Endothelial cell of umbilical vein (primary cell): ENCODE data around the gene CRB1. TPM values are rescaled to one million over a fixed set of nuclear protein-coding genes. Genes with fewer than 3 reads are reported as not detected.

ENCODE experiments used
- BruUV-seq: library from RNA; stranded (reverse); fragments of 400-500 nt; replicated peaks from 2 replicates; lab custom pipeline; 2021; lab: Mats Ljungman, UMichigan
- CTCF ChIA-PET: fragments of 300-600, 350-600 bp; sonication (Branson Sonifier 250); formaldehyde crosslinking; loops from one replicate; lab custom pipeline; 2021; ENCODE audit warnings: antibody characterized with exemption, inconsistent platforms; lab: Charles Lee
- POLR2A ChIA-PET: fragments of 300-600, 350-600 bp; sonication (Branson Sonifier 250); formaldehyde crosslinking; loops from one replicate; lab custom pipeline; 2021; ENCODE audit warnings: antibody characterized with exemption, inconsistent platforms; lab: Charles Lee
- DNase-seq: peaks from one replicate; pipeline ENCODE4 v3.0.0-alpha.2; 2011; ENCODE audit warnings: low read depth, low spot score
- FAIRE-seq: peaks from 2 replicates; lab custom pipeline; 2011; peaks lifted over from hg19 to GRCh38; lab: Jason Lieb, UNC
- H2AFZ ChIP-seq: 2 replicates; pipeline ENCODE4 v1.6.0; 2012; ENCODE audit warnings: low read depth, low read length, control low read depth, inconsistent platforms
- H3K27ac ChIP-seq: 2 replicates; pipeline ENCODE4 v1.5.1; 2011; ENCODE audit warnings: low read depth, mild to moderate bottlenecking, control low read depth, low read length, moderate library complexity; ENCODE audit not compliant: insufficient read depth
- H3K27me3 ChIP-seq, 2 experiments: 2 replicates each; pipeline versions ENCODE4 v1.6.0 to v1.6.1; 2011; ENCODE audit warnings: low read length in 2 of 2, mixed read lengths in 1 of 2; ENCODE audit not compliant: control insufficient read depth in 2 of 2, insufficient read depth in 2 of 2
- H3K36me3 ChIP-seq, 2 experiments: 2 replicates in 1 of 2; 3 replicates in 1 of 2; pipeline ENCODE4 v1.5.1; 2011; ENCODE audit warnings: low read length in 2 of 2, mild to moderate bottlenecking in 1 of 2, moderate library complexity in 1 of 2; ENCODE audit not compliant: control insufficient read depth in 2 of 2, insufficient read depth in 2 of 2; ENCODE audit errors: extremely low read depth in 1 of 2
- H3K4me1 ChIP-seq: 3 replicates; pipeline ENCODE4 v1.5.1; 2011; ENCODE audit warnings: mild to moderate bottlenecking, low read length; ENCODE audit not compliant: control insufficient read depth, insufficient read depth; ENCODE audit errors: extremely low read depth
- H3K4me2 ChIP-seq: 2 replicates; pipeline ENCODE4 v1.6.1; 2011; ENCODE audit warnings: low read length, control low read depth, mixed read lengths; ENCODE audit not compliant: insufficient read depth
- H3K4me3 ChIP-seq, 3 experiments: fragments of 200-600 bp in 1 of 3; sonication (generic), shearing (Covaris generic) in 1 of 3; replicated peaks in 1 of 3; 2 replicates each; pipeline ENCODE4 v1.5.1; 2011 to 2016; ENCODE audit warnings: control low read depth in 3 of 3, low read length in 3 of 3, mild to moderate bottlenecking in 2 of 3, inconsistent platforms in 1 of 3, low read depth in 1 of 3, moderate library complexity in 1 of 3; ENCODE audit not compliant: insufficient read depth in 1 of 3
- H3K79me2 ChIP-seq: 2 replicates; pipeline ENCODE4 v1.6.0; 2012; ENCODE audit warnings: low read length, inconsistent platforms; ENCODE audit not compliant: control insufficient read depth, insufficient read depth
- H3K9ac ChIP-seq: replicated peaks from 2 replicates; pipeline ENCODE3; 2011; ENCODE audit warnings: low read length, control low read depth; ENCODE audit not compliant: insufficient read depth; ENCODE audit errors: extremely low read depth
- H3K9me1 ChIP-seq: replicated peaks from 3 replicates; pipeline ENCODE4 v1.6.0; 2011; ENCODE audit warnings: mild to moderate bottlenecking, low read length; ENCODE audit not compliant: control insufficient read depth, insufficient read depth; ENCODE audit errors: extremely low read depth
- H3K9me3 ChIP-seq: replicated peaks from 2 replicates; pipeline ENCODE4 v1.5.1; 2012; ENCODE audit warnings: low read length, inconsistent platforms; ENCODE audit not compliant: control insufficient read depth, insufficient read depth
- H4K20me1 ChIP-seq: replicated peaks from 2 replicates; pipeline ENCODE3; 2011; ENCODE audit warnings: mild to moderate bottlenecking, low read length; ENCODE audit not compliant: control insufficient read depth, insufficient read depth; ENCODE audit errors: extremely low read depth
- EZH2 ChIP-seq: IDR thresholded peaks from 2 replicates; pipeline ENCODE4 v1.6.1; 2012; ENCODE audit warnings: borderline replicate concordance, low read depth, mild to moderate bottlenecking, moderate library complexity, low read length, inconsistent platforms; ENCODE audit not compliant: severe bottlenecking
- FOS ChIP-seq: IDR thresholded peaks from 2 replicates; pipeline ENCODE4 v1.6.1; 2011; ENCODE audit warnings: mild to moderate bottlenecking, low read length, moderate library complexity, borderline replicate concordance; ENCODE audit not compliant: insufficient read depth
- GATA2 ChIP-seq: IDR thresholded peaks from 2 replicates; pipeline ENCODE4 v1.7.0; 2011; ENCODE audit warnings: low read depth, mild to moderate bottlenecking, moderate library complexity, mixed read lengths, low read length; ENCODE audit not compliant: insufficient read length, insufficient read depth
- JUN ChIP-seq: IDR thresholded peaks from 2 replicates; pipeline ENCODE4 v1.6.1; 2011; ENCODE audit warnings: borderline replicate concordance, low read depth; ENCODE audit not compliant: insufficient read length, insufficient read depth
- MAX ChIP-seq: IDR thresholded peaks from 2 replicates; pipeline ENCODE4 v1.6.1; 2011; ENCODE audit not compliant: insufficient read depth, insufficient read length
- MYC ChIP-seq: IDR thresholded peaks from one replicate; pipeline ENCODE4 v1.6.1; 2011; ENCODE audit warnings: mild to moderate bottlenecking, low read depth, low read length
- POLR2A ChIP-seq: IDR thresholded peaks from 2 replicates; pipeline ENCODE4 v1.6.1; 2012; ENCODE audit warnings: low read depth, mild to moderate bottlenecking, control low read depth, low read length
- POLR2AphosphoS5 ChIP-seq: IDR thresholded peaks from 2 replicates; pipeline ENCODE4 v1.6.1; 2012; ENCODE audit warnings: low read depth, mild to moderate bottlenecking, control low read depth, low read length, moderate library complexity; ENCODE audit not compliant: insufficient read depth
- dilution Hi-C: fragments of 300-500 bp; cut with MboI; formaldehyde crosslinking; loops from one replicate; pipeline ENCODE4 v1.15.0; 2019; ENCODE audit warnings: low sequenced_read_pairs; ENCODE audit not compliant: extremely low pct_ligation_motif_present
- intact Hi-C: fragments of 100-400 bp; cut with micrococcal nuclease; formaldehyde crosslinking; loops from one replicate; pipeline ENCODE4 v1.10.0; 2022
- polyA plus RNA-seq, 4 experiments: library from polyadenylated mRNA; depleted of rRNA in 3 of 4; stranded (reverse) in 3 of 4; unstranded in 1 of 4; fragments of >200 nt; gene quantifications; 2 replicates each; pipeline versions ENCODE4 v1.2.1 to v1.2.3, GENCODE V29; 2011 to 2012; ENCODE audit warnings: missing spikeins in 1 of 4
- total RNA-seq: library from RNA; stranded (reverse); gene quantifications from 2 replicates; pipeline ENCODE4 v1.2.3, GENCODE V29; 2021
- TF ChIP-seq, protein P1 (sequence below), 2 donors: IDR thresholded peaks; 1 replicate in 1 of 2; 2 replicates in 1 of 2; pipeline ENCODE4 v1.5.1; 2011; ENCODE audit warnings: low read length in 2 of 2, mild to moderate bottlenecking in 2 of 2, moderate library complexity in 2 of 2, control low read depth in 1 of 2, inconsistent platforms in 1 of 2, low read depth in 1 of 2; ENCODE audit not compliant: insufficient read depth in 1 of 2; ENCODE audit errors: extremely low read depth in 1 of 2

CRB1 gene
- total and polyA plus RNA-seq, 2 donors (not counting 3 experiments of a cell fraction or from before 2014, with no cell fraction given) = not detected

GRCh38 chr1:197342669-197343068, 74.6 kb downstream of the CRB1 start:
- dilution Hi-C loops = no loop called here
- no peak for FAIRE-seq
- POLR2A ChIA-PET = no interaction called here

More at GRCh38 chr1:197342669-197343068, 74.6 kb downstream of the CRB1 start:
- Histone ChIP-seq H3K36me3 (no peaks in the 10 kb centered on the region), H3K4me1 (no peaks in the 10 kb centered on the region), H3K4me2 (no peak overlapping the region), H4K20me1 (no peaks in the 10 kb centered on the region), H3K79me2 (no peaks in the 10 kb centered on the region), H2AFZ (no peak overlapping the region), H3K9me3 (no peaks in the 10 kb centered on the region), H3K27ac (no peak overlapping the region), H3K27me3 (peaks cover 1 to 2% of the 10 kb centered on the region in 2 experiments), H3K9ac (no peak overlapping the region), H3K9me1 (no peaks in the 10 kb centered on the region), H3K4me3 (no peak overlapping the region)
- TF ChIP-seq POLR2A (no peak), EZH2 (no peak), POLR2AphosphoS5 (no peak), GATA2 (no peak), MAX (no peak), MYC (no peak), FOS (no peak), JUN (no peak)
- TF ChIP-seq, protein P1, sequence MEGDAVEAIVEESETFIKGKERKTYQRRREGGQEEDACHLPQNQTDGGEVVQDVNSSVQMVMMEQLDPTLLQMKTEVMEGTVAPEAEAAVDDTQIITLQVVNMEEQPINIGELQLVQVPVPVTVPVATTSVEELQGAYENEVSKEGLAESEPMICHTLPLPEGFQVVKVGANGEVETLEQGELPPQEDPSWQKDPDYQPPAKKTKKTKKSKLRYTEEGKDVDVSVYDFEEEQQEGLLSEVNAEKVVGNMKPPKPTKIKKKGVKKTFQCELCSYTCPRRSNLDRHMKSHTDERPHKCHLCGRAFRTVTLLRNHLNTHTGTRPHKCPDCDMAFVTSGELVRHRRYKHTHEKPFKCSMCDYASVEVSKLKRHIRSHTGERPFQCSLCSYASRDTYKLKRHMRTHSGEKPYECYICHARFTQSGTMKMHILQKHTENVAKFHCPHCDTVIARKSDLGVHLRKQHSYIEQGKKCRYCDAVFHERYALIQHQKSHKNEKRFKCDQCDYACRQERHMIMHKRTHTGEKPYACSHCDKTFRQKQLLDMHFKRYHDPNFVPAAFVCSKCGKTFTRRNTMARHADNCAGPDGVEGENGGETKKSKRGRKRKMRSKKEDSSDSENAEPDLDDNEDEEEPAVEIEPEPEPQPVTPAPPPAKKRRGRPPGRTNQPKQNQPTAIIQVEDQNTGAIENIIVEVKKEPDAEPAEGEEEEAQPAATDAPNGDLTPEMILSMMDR (IDR thresholded peaks at IDR 0.05; ENCODE audit: extremely low read depth in 1 of 2, insufficient read depth in 1 of 2, low read depth in 1 of 2, low read length in 2 of 2) = no peak
- no TSS peak for BruUV-seq
- DNase-seq = no peak
- intact Hi-C loops = no loop called here
- CTCF ChIA-PET = interaction anchor here (1.0 to 2.3 kb wide), 4 partner anchors 14 to 162 kb away, joined by 3 to 7 read pairs (median 4); no protein-coding TSS in a partner anchor
